Measurements from ENCODE around the gene OR4K13. TPM values are rescaled to one million over a fixed set of nuclear protein-coding genes. Genes with fewer than 3 reads are reported as not detected.

OR4K13 gene
- total RNA-seq, 1 experiment from 2014 or later, result not detected

DNA sequence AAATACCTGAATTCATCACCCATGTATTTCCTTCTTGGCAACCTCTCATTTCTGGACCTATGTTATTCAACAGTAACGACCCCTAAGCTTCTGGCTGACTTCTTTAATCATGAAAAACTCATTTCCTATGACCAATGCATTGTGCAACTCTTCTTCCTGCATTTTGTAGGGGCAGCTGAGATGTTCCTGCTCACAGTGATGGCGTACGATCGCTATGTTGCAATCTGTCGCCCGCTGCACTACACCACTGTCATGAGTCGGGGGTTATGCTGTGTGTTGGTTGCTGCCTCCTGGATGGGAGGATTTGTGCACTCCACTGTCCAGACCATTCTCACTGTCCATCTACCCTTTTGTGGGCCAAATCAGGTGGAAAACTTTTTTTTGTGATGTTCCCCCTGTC is 33.5 kb downstream of the OR4K13 start:
- H3K4me3 Mint-ChIP-seq (ENCODE audit: unreplicated experiment), result no peak overlapping the region
- H3K9me3 Mint-ChIP-seq (ENCODE audit: unreplicated experiment), result peaks cover 8% of the 10 kb centered on the region
- intact Hi-C loops (cut with micrococcal nuclease), result no loop called here
- H3K27me3 Mint-ChIP-seq (ENCODE audit: insufficient read depth, unreplicated experiment), result peaks cover 26% of the 10 kb centered on the region
- H3K4me1 Mint-ChIP-seq (ENCODE audit: insufficient read depth, unreplicated experiment), result no peaks in the 10 kb centered on the region
- H3K36me3 Mint-ChIP-seq (ENCODE audit: insufficient read depth, unreplicated experiment), result no peaks in the 10 kb centered on the region
- POLR2A ChIA-PET, result no interaction called here
- BruUV-seq (replicated peaks), result no TSS peak
- no peak for DNase-seq (ENCODE audit: unreplicated experiment)
- CTCF ChIA-PET, result no interaction called here
- no peak overlapping the region for H3K27ac Mint-ChIP-seq (ENCODE audit: low read depth, unreplicated experiment)
- TF ChIP-seq, protein P1, sequence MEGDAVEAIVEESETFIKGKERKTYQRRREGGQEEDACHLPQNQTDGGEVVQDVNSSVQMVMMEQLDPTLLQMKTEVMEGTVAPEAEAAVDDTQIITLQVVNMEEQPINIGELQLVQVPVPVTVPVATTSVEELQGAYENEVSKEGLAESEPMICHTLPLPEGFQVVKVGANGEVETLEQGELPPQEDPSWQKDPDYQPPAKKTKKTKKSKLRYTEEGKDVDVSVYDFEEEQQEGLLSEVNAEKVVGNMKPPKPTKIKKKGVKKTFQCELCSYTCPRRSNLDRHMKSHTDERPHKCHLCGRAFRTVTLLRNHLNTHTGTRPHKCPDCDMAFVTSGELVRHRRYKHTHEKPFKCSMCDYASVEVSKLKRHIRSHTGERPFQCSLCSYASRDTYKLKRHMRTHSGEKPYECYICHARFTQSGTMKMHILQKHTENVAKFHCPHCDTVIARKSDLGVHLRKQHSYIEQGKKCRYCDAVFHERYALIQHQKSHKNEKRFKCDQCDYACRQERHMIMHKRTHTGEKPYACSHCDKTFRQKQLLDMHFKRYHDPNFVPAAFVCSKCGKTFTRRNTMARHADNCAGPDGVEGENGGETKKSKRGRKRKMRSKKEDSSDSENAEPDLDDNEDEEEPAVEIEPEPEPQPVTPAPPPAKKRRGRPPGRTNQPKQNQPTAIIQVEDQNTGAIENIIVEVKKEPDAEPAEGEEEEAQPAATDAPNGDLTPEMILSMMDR (IDR thresholded peaks at IDR 0.05; ENCODE audit: unreplicated experiment), result no peak

DNA sequence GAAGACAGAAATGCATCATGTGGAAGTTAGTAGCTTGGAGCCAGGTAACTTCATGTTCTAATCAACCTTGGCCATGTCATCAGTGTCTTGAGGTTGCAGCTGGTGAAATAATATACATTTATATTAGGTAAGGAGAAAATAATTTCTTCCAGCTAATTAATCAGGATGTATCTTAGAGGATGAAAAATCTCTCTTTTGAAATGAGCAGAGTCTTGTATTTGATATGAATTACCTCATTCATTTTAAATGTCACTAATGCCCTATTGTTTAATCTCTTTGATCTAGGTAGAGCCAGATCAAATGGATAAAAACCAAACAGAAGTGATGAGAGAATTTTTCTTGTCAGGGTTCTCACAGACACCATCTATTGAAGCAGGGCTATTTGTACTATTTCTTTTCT is 34.0 kb downstream of the OR4K13 start, which contains the start of gene OR4Q2:
TSS of gene OR4Q2 (plus strand) at position 301 of the 400 bp plus-strand sequence.
- H3K4me3 Mint-ChIP-seq (ENCODE audit: unreplicated experiment), result no peak within 1 kb of the TSS
- H3K9me3 Mint-ChIP-seq (ENCODE audit: unreplicated experiment), result peaks cover 8% of the 10 kb centered on the region
- no peaks in the 10 kb centered on the region for H3K36me3 Mint-ChIP-seq (ENCODE audit: insufficient read depth, unreplicated experiment)
- peaks cover 29% of the 10 kb centered on the region for H3K27me3 Mint-ChIP-seq (ENCODE audit: insufficient read depth, unreplicated experiment)
- TF ChIP-seq, protein P1 (IDR thresholded peaks at IDR 0.05; ENCODE audit: unreplicated experiment), result no peak
- no peak for DNase-seq (ENCODE audit: unreplicated experiment)
- ChIA-PET POLR2A (no interaction called here), CTCF (no interaction called here)
- BruUV-seq (replicated peaks), result no TSS peak
- no peaks in the 10 kb centered on the region for H3K4me1 Mint-ChIP-seq (ENCODE audit: insufficient read depth, unreplicated experiment)
- intact Hi-C loops (cut with micrococcal nuclease), result no loop called here
- no peak within 1 kb of the TSS for H3K27ac Mint-ChIP-seq (ENCODE audit: low read depth, unreplicated experiment)

DNA sequence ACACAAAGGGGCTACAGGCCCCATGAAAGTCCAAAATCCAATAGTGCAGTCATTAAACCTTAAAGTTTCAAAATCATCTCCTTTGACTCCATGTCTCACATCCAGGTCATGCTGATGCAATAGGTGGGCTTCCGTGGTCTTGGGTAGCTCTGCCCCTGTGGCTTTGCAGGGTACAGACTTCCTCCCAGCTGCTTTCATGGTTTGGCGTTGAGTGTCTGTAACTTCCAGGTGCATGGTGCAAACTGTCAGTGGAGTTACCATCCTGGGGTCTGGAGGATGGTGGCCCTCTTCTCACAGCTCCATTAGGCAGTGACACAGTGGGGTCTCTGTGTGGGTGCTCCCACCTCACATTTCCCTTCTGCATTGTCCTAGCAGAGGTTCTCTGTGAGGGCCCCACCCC is 42.4 kb downstream of the OR4K13 start:
- intact Hi-C loops (cut with micrococcal nuclease), result no loop called here
- TF ChIP-seq, protein P1 (IDR thresholded peaks at IDR 0.05; ENCODE audit: unreplicated experiment), result no peak
- H3K4me1 Mint-ChIP-seq (ENCODE audit: insufficient read depth, unreplicated experiment), result no peaks in the 10 kb centered on the region
- H3K9me3 Mint-ChIP-seq (ENCODE audit: unreplicated experiment), result no peaks in the 10 kb centered on the region
- BruUV-seq (replicated peaks), result no TSS peak
- ChIA-PET CTCF (no interaction called here), POLR2A (no interaction called here)
- peaks cover 25% of the 10 kb centered on the region for H3K27me3 Mint-ChIP-seq (ENCODE audit: insufficient read depth, unreplicated experiment)
- H3K4me3 Mint-ChIP-seq (ENCODE audit: unreplicated experiment), result no peak overlapping the region
- H3K36me3 Mint-ChIP-seq (ENCODE audit: insufficient read depth, unreplicated experiment), result no peaks in the 10 kb centered on the region
- no peak for DNase-seq (ENCODE audit: unreplicated experiment)
- H3K27ac Mint-ChIP-seq (ENCODE audit: low read depth, unreplicated experiment), result no peak overlapping the region

Other genes with a start within 250 kb of the OR4K13 start
- gene OR4N2, start 232.3 kb downstream of the OR4K13 start, total RNA-seq (2022), result not detected in 2 replicates
- not detected in 2 replicates for gene OR4K2, start 160.9 kb downstream of the OR4K13 start, total RNA-seq (2022)
- gene OR4K5, start 115.4 kb downstream of the OR4K13 start, total RNA-seq (2022), result not detected in 2 replicates
- not detected in 2 replicates for gene OR4K1, start 105.1 kb downstream of the OR4K13 start, total RNA-seq (2022)
- gene OR4K15, start 60.4 kb downstream of the OR4K13 start, total RNA-seq (2022), result not detected in 2 replicates
- gene OR4Q2, start 33.9 kb downstream of the OR4K13 start, total RNA-seq (2022), result not detected in 2 replicates
- not detected in 2 replicates for gene OR4K14, start 16.7 kb downstream of the OR4K13 start, total RNA-seq (2022)
- gene OR4L1, start 24.0 kb upstream of the OR4K13 start, total RNA-seq (2022), result not detected in 2 replicates
- not detected in 2 replicates for gene OR4K17, start 74.7 kb upstream of the OR4K13 start, total RNA-seq (2022)
- not detected in 2 replicates for gene OR4N5, start 102.8 kb upstream of the OR4K13 start, total RNA-seq (2022)
- not detected in 2 replicates for gene OR11G2, start 154.9 kb upstream of the OR4K13 start, total RNA-seq (2022)
- not detected in 2 replicates for gene OR11H6, start 187.7 kb upstream of the OR4K13 start, total RNA-seq (2022)
- gene OR11H7, start 192.9 kb upstream of the OR4K13 start, total RNA-seq (2022), result not detected in 2 replicates
- gene OR11H4, start 203.2 kb upstream of the OR4K13 start, total RNA-seq (2022), result not detected in 2 replicates